Lung (tissue), 12 donors: ENCODE results near the gene RAP1GAP2. TPM values are rescaled to one million over a fixed set of nuclear protein-coding genes. Genes with fewer than 3 reads are reported as not detected.

Experiments
- ATAC-seq: fragments of 200-7000 bp; cut with Tn5 transposase; one replicate; pipeline ENCODE4 v1.9.1; 2020; ENCODE audit warnings: moderate number of reproducible peaks; ENCODE audit not compliant: insufficient read depth, low FRiP score
- DNase-seq, 3 donors: peaks; one replicate each; pipeline ENCODE4 v3.0.0-alpha.2; 2013 to 2017
- H3K27ac ChIP-seq, 2 donors: one replicate each; pipeline ENCODE4 v1.5.1; 2013; ENCODE audit warnings: mild to moderate bottlenecking in 2 of 2, moderate library complexity in 2 of 2, control low read depth in 1 of 2, inconsistent platforms in 1 of 2, low read depth in 1 of 2, low read length in 1 of 2
- H3K27me3 ChIP-seq, 3 donors: one replicate each; pipeline ENCODE4 v1.5.1; 2013; ENCODE audit warnings: low read length in 2 of 3; ENCODE audit not compliant: control insufficient read depth in 3 of 3, insufficient read depth in 3 of 3
- H3K36me3 ChIP-seq, 4 donors: one replicate each; pipeline ENCODE4 v1.5.1; 2013; ENCODE audit warnings: low read length in 4 of 4, mild to moderate bottlenecking in 1 of 4, moderate library complexity in 1 of 4; ENCODE audit not compliant: control insufficient read depth in 4 of 4, insufficient read depth in 4 of 4
- H3K4me1 ChIP-seq, 5 donors: one replicate each; pipeline ENCODE4 v1.5.1; 2013; ENCODE audit warnings: low read length in 5 of 5, mild to moderate bottlenecking in 2 of 5, moderate library complexity in 1 of 5; ENCODE audit not compliant: control insufficient read depth in 5 of 5, insufficient read depth in 5 of 5
- H3K4me3 ChIP-seq: one replicate; pipeline ENCODE4 v1.5.1; 2013; ENCODE audit warnings: mild to moderate bottlenecking, control low read depth, moderate library complexity
- H3K9ac ChIP-seq, 2 donors: one replicate each; pipeline ENCODE4 v1.5.1; 2013; ENCODE audit warnings: low read length in 2 of 2, control low read depth in 1 of 2; ENCODE audit not compliant: insufficient read depth in 1 of 2
- H3K9me3 ChIP-seq, 4 donors: one replicate each; pipeline ENCODE4 v1.5.1; 2013; ENCODE audit warnings: low read length in 3 of 4, mild to moderate bottlenecking in 1 of 4, moderate library complexity in 1 of 4; ENCODE audit not compliant: control insufficient read depth in 4 of 4, insufficient read depth in 3 of 4
- WGBS, 2 donors: extraction: QIAGEN DNeasy Blood & Tissue Kit; methylation state at CpG; one replicate each; pipeline ENCODE4 v1.1.7; 2013; 5-methylcytosine and 5-hydroxymethylcytosine counted together
- polyA plus RNA-seq, 2 donors: library from polyadenylated mRNA; stranded (reverse); fragments of 200-250 nt; gene quantifications; one replicate each; pipeline ENCODE4 v1.2.1, GENCODE V29; 2013
- total RNA-seq, 2 donors: library from RNA; depleted of rRNA in 1 of 2; stranded (reverse); fragments of >200 nt in 1 of 2; gene quantifications; one replicate each; pipeline ENCODE4 v1.2.1, GENCODE V29; 2014 to 2021
- TF ChIP-seq, protein P1 (sequence below): IDR thresholded peaks from 2 replicates; pipeline ENCODE4 v1.5.1; 2012; ENCODE audit warnings: mild to moderate bottlenecking; ENCODE audit errors: control extremely low read depth, extremely low read depth
- donor health status: control.
- donor health status: control.
- donor health status: Bipolar disorder and iron deficiency.
- donor health status: healthy.
- donor health status: DM: yes; HTN: yes; CAD: no.

The RAP1GAP2 gene
- total and polyA plus RNA-seq, 4 donors, result 5.3 to 16.7 (median 6.0) TPM

DNA sequence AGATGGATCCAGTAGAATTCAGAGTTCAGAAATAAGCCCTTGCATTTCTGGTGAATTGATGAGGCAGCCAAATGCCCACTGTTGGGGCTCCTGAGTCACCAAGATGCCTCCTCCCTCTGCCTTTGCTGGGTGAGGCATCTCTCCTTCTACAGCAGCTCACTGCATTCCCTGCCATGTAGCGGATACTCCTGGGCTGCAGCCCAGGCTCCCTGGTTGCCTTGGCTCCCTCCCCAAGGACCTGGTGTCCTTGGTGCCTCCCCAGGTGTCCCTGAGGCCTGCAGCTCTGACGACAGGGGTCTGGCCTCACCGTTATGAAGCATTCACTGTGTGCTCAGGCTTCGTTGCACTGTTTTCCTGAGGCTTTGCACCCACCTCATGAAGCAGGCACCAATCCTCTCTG lies 7.7 kb downstream of the RAP1GAP2 start:
- Histone ChIP-seq H3K27me3 (no peaks in the 10 kb centered on the region), H3K9ac (no peak overlapping the region), H3K4me3 (no peak overlapping the region), H3K27ac (no peak overlapping the region), H3K4me1 (no peaks in the 10 kb centered on the region), H3K36me3 (no peaks in the 10 kb centered on the region), H3K9me3 (peaks cover 0 to 5% (median 0%) of the 10 kb centered on the region in 4 donors)
- DNase-seq, result no peak
- 68 to 89% methylated on average over 4 of the region's 4 CpGs for WGBS, 2 donors
- TF ChIP-seq, protein P1, sequence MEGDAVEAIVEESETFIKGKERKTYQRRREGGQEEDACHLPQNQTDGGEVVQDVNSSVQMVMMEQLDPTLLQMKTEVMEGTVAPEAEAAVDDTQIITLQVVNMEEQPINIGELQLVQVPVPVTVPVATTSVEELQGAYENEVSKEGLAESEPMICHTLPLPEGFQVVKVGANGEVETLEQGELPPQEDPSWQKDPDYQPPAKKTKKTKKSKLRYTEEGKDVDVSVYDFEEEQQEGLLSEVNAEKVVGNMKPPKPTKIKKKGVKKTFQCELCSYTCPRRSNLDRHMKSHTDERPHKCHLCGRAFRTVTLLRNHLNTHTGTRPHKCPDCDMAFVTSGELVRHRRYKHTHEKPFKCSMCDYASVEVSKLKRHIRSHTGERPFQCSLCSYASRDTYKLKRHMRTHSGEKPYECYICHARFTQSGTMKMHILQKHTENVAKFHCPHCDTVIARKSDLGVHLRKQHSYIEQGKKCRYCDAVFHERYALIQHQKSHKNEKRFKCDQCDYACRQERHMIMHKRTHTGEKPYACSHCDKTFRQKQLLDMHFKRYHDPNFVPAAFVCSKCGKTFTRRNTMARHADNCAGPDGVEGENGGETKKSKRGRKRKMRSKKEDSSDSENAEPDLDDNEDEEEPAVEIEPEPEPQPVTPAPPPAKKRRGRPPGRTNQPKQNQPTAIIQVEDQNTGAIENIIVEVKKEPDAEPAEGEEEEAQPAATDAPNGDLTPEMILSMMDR, result no peak
- no peak for ATAC-seq

DNA sequence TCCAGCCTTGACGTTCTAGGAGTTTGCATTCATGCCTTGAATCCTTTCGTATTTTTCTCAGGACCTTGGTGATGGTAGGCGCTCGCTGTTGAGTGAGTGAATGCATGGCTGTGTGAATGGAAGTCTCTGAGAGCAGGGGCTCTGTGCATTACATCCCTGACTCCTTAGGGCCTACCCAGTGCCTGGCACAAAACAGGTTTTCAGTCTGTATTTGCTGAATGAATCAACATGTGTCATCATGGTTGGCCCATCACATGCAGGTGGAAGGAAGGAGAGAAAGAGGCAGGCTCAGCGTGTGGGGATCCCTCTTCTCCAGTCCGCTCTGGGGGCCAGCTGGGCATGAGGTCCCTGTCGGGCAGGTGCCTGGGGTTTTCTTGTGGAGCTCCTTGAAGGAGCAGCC lies 8.7 kb downstream of the RAP1GAP2 start:
- Histone ChIP-seq H3K9me3 (peaks cover 0 to 3% (median 0%) of the 10 kb centered on the region in 4 donors), H3K27ac (no peak overlapping the region)

DNA sequence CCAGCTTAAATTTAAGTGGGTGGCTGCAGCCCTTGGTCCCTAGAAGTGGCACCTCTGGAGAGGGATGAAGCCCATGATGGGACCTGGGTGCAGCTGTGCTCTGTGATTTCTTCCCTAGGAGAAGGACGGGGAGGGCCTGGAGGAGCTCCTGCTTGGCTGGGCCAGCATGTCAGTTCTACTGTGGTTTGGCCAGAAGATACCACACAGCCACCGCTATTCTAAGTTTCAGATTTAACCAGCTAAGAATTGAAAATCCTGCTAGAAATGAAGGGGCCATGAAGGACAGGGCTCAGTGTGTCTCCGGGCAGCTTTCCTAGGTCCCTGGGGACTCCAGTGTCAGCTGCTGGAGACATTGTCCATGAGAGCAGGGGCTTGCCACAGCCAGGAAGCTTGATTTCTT lies 9.7 kb downstream of the RAP1GAP2 start:
- H3K9me3 ChIP-seq, result peaks cover 0 to 3% (median 0%) of the 10 kb centered on the region in 4 donors
- 76 to 87% methylated on average over 3 of the region's 3 CpGs for whole genome bisulfite sequencing, 2 donors
- no peak overlapping the region for H3K9ac ChIP-seq
- peaks cover 0 to 4% (median 0%) of the 10 kb centered on the region in 3 donors for H3K27me3 ChIP-seq
- H3K27ac ChIP-seq, result no peak overlapping the region
- H3K36me3 ChIP-seq, result no peaks in the 10 kb centered on the region
- no peaks in the 10 kb centered on the region for H3K4me1 ChIP-seq
- DNase-seq (no peak), ATAC-seq (no peak)
- TF ChIP-seq, protein P1, result no peak
- no peak overlapping the region for H3K4me3 ChIP-seq

More for the DNA sequence above, 8.7 kb downstream of the RAP1GAP2 start:
- WGBS, 2 donors, result 92 to 97% methylated on average over 7 of the region's 7 CpGs
- no peak for DNase-seq
- TF ChIP-seq, protein P1, result no peak
- H3K4me1 ChIP-seq, result no peaks in the 10 kb centered on the region
- H3K9ac ChIP-seq, result no peak overlapping the region
- no peaks in the 10 kb centered on the region for H3K36me3 ChIP-seq
- H3K27me3 ChIP-seq, result peaks cover 0 to 2% (median 0%) of the 10 kb centered on the region in 3 donors
- no peak for ATAC-seq
- H3K4me3 ChIP-seq, result no peak overlapping the region
